Neural cell (in vitro differentiated cells): Measurements from ENCODE around the gene TMEM167A.

Source experiments
- CTCF ChIP-seq: fragments of 450-650 bp; IDR thresholded peaks from 2 replicates; pipeline ENCODE4 v1.5.1; 2014; ENCODE audit warnings: antibody characterized with exemption, mild to moderate bottlenecking, moderate library complexity; ENCODE audit not compliant: poor library complexity, severe bottlenecking
- EP300 ChIP-seq: fragments of 450-650 bp; conservative IDR thresholded peaks from 2 replicates; pipeline ENCODE4 v1.6.1; 2014; ENCODE audit warnings: antibody characterized with exemption, mild to moderate bottlenecking, moderate library complexity; ENCODE audit not compliant: poor library complexity, severe bottlenecking
- POLR2AphosphoS5 ChIP-seq: IDR thresholded peaks from 2 replicates; pipeline ENCODE4 v1.6.1; 2012
- SMC3 ChIP-seq: fragments of 450-650 bp; conservative IDR thresholded peaks from 2 replicates; pipeline ENCODE4 v1.6.1; 2014; ENCODE audit warnings: antibody characterized with exemption, mild to moderate bottlenecking, moderate library complexity; ENCODE audit not compliant: poor library complexity

- TF ChIP-seq CTCF (no peak), SMC3 (no peak), EP300 (no peak), POLR2AphosphoS5 (no peak)
Observed at GRCh38 chr5:83082750-83083149, 5.6 kb upstream of the TMEM167A start.
